ENCODE results near the gene WEE2. TPM values are rescaled to one million over a fixed set of nuclear protein-coding genes. Genes with fewer than 3 reads are reported as not detected.
"Not testable (repeated sequence)": the region's sequence is repeated elsewhere in the genome, so short reads cannot be mapped to it uniquely, and the experiment has no call there.

WEE2 gene
- total and polyA plus RNA-seq, 7 donors: 0.20 TPM; not detected in 6

GRCh38 chr7:141742229-141742628 is 34.1 kb downstream of the WEE2 start:
- H3K36me3 ChIP-seq: peaks cover 22 to 74% (median 49%) of the 10 kb centered on the region in 4 donors
- H3K4me1 ChIP-seq: peaks cover 0 to 31% (median 14%) of the 10 kb centered on the region in 4 donors
- WGBS, 2 donors: 71 to 78% methylated on average over 1 of the region's 1 CpG
- H3K27ac ChIP-seq: no peak overlapping the region
- no peaks in the 10 kb centered on the region for H3K27me3 ChIP-seq
- TF ChIP-seq POLR2AphosphoS5 (IDR thresholded peaks at IDR 0.05) (no peak), POLR2A (IDR thresholded peaks at IDR 0.05) (no peak), CTCF (IDR thresholded peaks at IDR 0.05) (no peak), EP300 (IDR thresholded peaks at IDR 0.05) (no peak)
- H3K4me3 ChIP-seq: no peak overlapping the region
- intact Hi-C loops (cut with DNase I): no loop called here
- no peaks in the 10 kb centered on the region for H3K9me3 ChIP-seq
- no peak for DNase-seq

- H3K4me3 ChIP-seq: no peak overlapping the region
- no peak for DNase-seq
- intact Hi-C loops (cut with DNase I): no loop called here
- H3K27me3 ChIP-seq: no peaks in the 10 kb centered on the region
- no peaks in the 10 kb centered on the region for H3K9me3 ChIP-seq
- 92 to 94% methylated on average over 2 of the region's 2 CpGs for WGBS, 2 donors
- peaks cover 22 to 93% (median 53%) of the 10 kb centered on the region in 4 donors for H3K36me3 ChIP-seq
- H3K4me1 ChIP-seq: peaks cover 0 to 19% (median 6%) of the 10 kb centered on the region in 4 donors
- no peak overlapping the region for H3K27ac ChIP-seq
- TF ChIP-seq EP300 (IDR thresholded peaks at IDR 0.05) (no peak), POLR2AphosphoS5 (IDR thresholded peaks at IDR 0.05) (no peak), CTCF (IDR thresholded peaks at IDR 0.05) (no peak)
Measured at GRCh38 chr7:141744131-141744530, 36.0 kb downstream of the WEE2 start.

GRCh38 chr7:141748396-141748795 is 40.2 kb downstream of the WEE2 start:
- intact Hi-C loops (cut with DNase I): loop anchor here (5.0 kb wide), 1 partner anchor 951 kb away; no protein-coding TSS in a partner anchor
- Histone ChIP-seq H3K4me1 (no peaks in the 10 kb centered on the region), H3K9me3 (peaks cover 8 to 14% (median 11%) of the 10 kb centered on the region in 4 donors), H3K27me3 (no peaks in the 10 kb centered on the region), H3K27ac (no peak overlapping the region), H3K36me3 (peaks cover 34 to 99% (median 68%) of the 10 kb centered on the region in 4 donors), H3K4me3 (no peak overlapping the region)
- DNase-seq: no peak
- 97 to 98% methylated on average over 2 of the region's 2 CpGs for WGBS, 2 donors
- TF ChIP-seq POLR2AphosphoS5 (IDR thresholded peaks at IDR 0.05) (no peak), EP300 (IDR thresholded peaks at IDR 0.05) (no peak), POLR2A (IDR thresholded peaks at IDR 0.05) (no peak), CTCF (IDR thresholded peaks at IDR 0.05) (no peak)

GRCh38 chr7:141751904-141752303 is 43.8 kb downstream of the WEE2 start:
- H3K36me3 ChIP-seq: peaks cover 19 to 79% (median 42%) of the 10 kb centered on the region in 4 donors

GRCh38 chr7:141752634-141753033 is 44.5 kb downstream of the WEE2 start:
- Histone ChIP-seq H3K4me1 (no peaks in the 10 kb centered on the region), H3K4me3 (no peak overlapping the region), H3K27ac (no peak overlapping the region), H3K36me3 (peaks cover 19 to 79% (median 44%) of the 10 kb centered on the region in 4 donors), H3K9me3 (peaks cover 8 to 14% (median 11%) of the 10 kb centered on the region in 4 donors), H3K27me3 (no peaks in the 10 kb centered on the region)
- DNase-seq: no peak
- 98% methylated on average over 13 of the region's 13 CpGs for WGBS, 2 donors
- no peak for TF ChIP-seq EP300 (IDR thresholded peaks at IDR 0.05)
- TF ChIP-seq CTCF (IDR thresholded peaks at IDR 0.05): peak in 1 of 4 experiments; percentile 21
- intact Hi-C loops (cut with DNase I): no loop called here

More at GRCh38 chr7:141751904-141752303, 43.8 kb downstream of the WEE2 start:
- 98% methylated on average over 10 of the region's 10 CpGs for WGBS, 2 donors
- H3K4me3 ChIP-seq; H3K27ac ChIP-seq; H3K4me1 ChIP-seq; DNase-seq; H3K27me3 ChIP-seq; intact Hi-C loops (cut with DNase I): not testable (repeated sequence)
- peaks cover 8 to 14% (median 11%) of the 10 kb centered on the region in 4 donors for H3K9me3 ChIP-seq

Data from sigmoid colon (tissue), 7 donors.